ENCODE data around the gene MAFB. TPM values are rescaled to one million over a fixed set of nuclear protein-coding genes. Genes with fewer than 3 reads are reported as not detected.

Gene MAFB
- total RNA-seq, 4 donors from 2014 or later: 17.0 to 66.9 (median 28.7) TPM

GRCh38 chr20:40641809-40642208 is 47.2 kb downstream of the MAFB start:
- 53 to 73% methylated on average over 3 to 4 of the region's 4 CpGs for whole genome bisulfite sequencing, 2 donors (ENCODE audit: low coverage in 1 of 2)
- no peak for ATAC-seq
- Histone ChIP-seq H3K36me3 (no peaks in the 10 kb centered on the region), H3K4me1 (peaks cover 0 to 6% (median 0%) of the 10 kb centered on the region in 3 donors), H3K4me3 (no peak overlapping the region), H3K27ac (no peak overlapping the region), H3K27me3 (peaks cover 12% of the 10 kb centered on the region), H3K9me3 (no peaks in the 10 kb centered on the region)
- TF ChIP-seq POLR2A (IDR thresholded peaks at IDR 0.05): no peak
- no peak for TF ChIP-seq POLR2AphosphoS5 (IDR thresholded peaks at IDR 0.05)
- TF ChIP-seq CTCF (IDR thresholded peaks at IDR 0.05): no peak
- TF ChIP-seq EP300 (IDR thresholded peaks at IDR 0.05): no peak

- TF ChIP-seq CTCF (IDR thresholded peaks at IDR 0.05) (no peak), EP300 (IDR thresholded peaks at IDR 0.05) (no peak), POLR2AphosphoS5 (IDR thresholded peaks at IDR 0.05) (no peak), POLR2A (IDR thresholded peaks at IDR 0.05) (no peak)
- H3K27me3 ChIP-seq: peaks cover 6% of the 10 kb centered on the region
- no peaks in the 10 kb centered on the region for H3K9me3 ChIP-seq
- no peaks in the 10 kb centered on the region for H3K36me3 ChIP-seq
- 40 to 76% methylated on average over 1 to 2 of the region's 2 CpGs for WGBS, 2 donors (ENCODE audit: low coverage in 1 of 2)
- H3K4me1 ChIP-seq: peaks cover 0 to under 1% (median 0%) of the 10 kb centered on the region in 3 donors
- no peak overlapping the region for H3K4me3 ChIP-seq
- H3K27ac ChIP-seq: no peak overlapping the region
- no peak for ATAC-seq
Observed at GRCh38 chr20:40641202-40641601, 47.8 kb downstream of the MAFB start.

- Histone ChIP-seq H3K4me3 (no peak overlapping the region), H3K9me3 (no peaks in the 10 kb centered on the region), H3K27me3 (peaks cover under 1% of the 10 kb centered on the region), H3K27ac (no peak overlapping the region), H3K4me1 (no peaks in the 10 kb centered on the region), H3K36me3 (no peaks in the 10 kb centered on the region)
- ATAC-seq: no peak
- TF ChIP-seq POLR2A (IDR thresholded peaks at IDR 0.05): no peak
- TF ChIP-seq CTCF (IDR thresholded peaks at IDR 0.05): no peak
- no peak for TF ChIP-seq POLR2AphosphoS5 (IDR thresholded peaks at IDR 0.05)
- no peak for TF ChIP-seq EP300 (IDR thresholded peaks at IDR 0.05)
- 92 to 97% methylated on average over 2 of the region's 2 CpGs for WGBS, 2 donors (ENCODE audit: low coverage in 1 of 2)
Observed at GRCh38 chr20:40640667-40641066, 48.4 kb downstream of the MAFB start.

GRCh38 chr20:40639676-40640355 is 49.2 kb downstream of the MAFB start:
- Histone ChIP-seq H3K27ac (no peak overlapping the region), H3K9me3 (no peaks in the 10 kb centered on the region), H3K27me3 (no peaks in the 10 kb centered on the region), H3K4me3 (no peak overlapping the region), H3K4me1 (no peaks in the 10 kb centered on the region), H3K36me3 (no peaks in the 10 kb centered on the region)
- no peak for ATAC-seq
- no peak for TF ChIP-seq POLR2A (IDR thresholded peaks at IDR 0.05)
- no peak for TF ChIP-seq EP300 (IDR thresholded peaks at IDR 0.05)
- TF ChIP-seq POLR2AphosphoS5 (IDR thresholded peaks at IDR 0.05): no peak
- TF ChIP-seq CTCF (IDR thresholded peaks at IDR 0.05): no peak
- no CpG with 5 or more reads among the region's 2 CpGs for WGBS, 2 donors (ENCODE audit: low coverage in 1 of 2)

GRCh38 chr20:40639132-40639531 is 49.9 kb downstream of the MAFB start:
- Histone ChIP-seq H3K9me3 (no peaks in the 10 kb centered on the region), H3K27ac (no peak overlapping the region), H3K4me1 (no peaks in the 10 kb centered on the region), H3K4me3 (no peak overlapping the region), H3K36me3 (no peaks in the 10 kb centered on the region), H3K27me3 (no peaks in the 10 kb centered on the region)
- ATAC-seq: no peak
- TF ChIP-seq POLR2A (IDR thresholded peaks at IDR 0.05) (no peak), CTCF (IDR thresholded peaks at IDR 0.05) (no peak), POLR2AphosphoS5 (IDR thresholded peaks at IDR 0.05) (no peak), EP300 (IDR thresholded peaks at IDR 0.05) (no peak)
- whole genome bisulfite sequencing, 2 donors (ENCODE audit: low coverage in 1 of 2): 69 to 89% methylated on average over 1 of the region's 1 CpG
